HG03354 (cell line): ENCODE data around the gene SLC2A13.

Source experiments
- ATAC-seq: cut with Tn5 transposase; IDR thresholded peaks from one replicate; pipeline ENCODE4 v1.9.1; 2021; ENCODE audit warnings: mild to moderate bottlenecking; ENCODE audit not compliant: unreplicated experiment, poor library complexity, severe bottlenecking

SLC2A13 gene

DNA sequence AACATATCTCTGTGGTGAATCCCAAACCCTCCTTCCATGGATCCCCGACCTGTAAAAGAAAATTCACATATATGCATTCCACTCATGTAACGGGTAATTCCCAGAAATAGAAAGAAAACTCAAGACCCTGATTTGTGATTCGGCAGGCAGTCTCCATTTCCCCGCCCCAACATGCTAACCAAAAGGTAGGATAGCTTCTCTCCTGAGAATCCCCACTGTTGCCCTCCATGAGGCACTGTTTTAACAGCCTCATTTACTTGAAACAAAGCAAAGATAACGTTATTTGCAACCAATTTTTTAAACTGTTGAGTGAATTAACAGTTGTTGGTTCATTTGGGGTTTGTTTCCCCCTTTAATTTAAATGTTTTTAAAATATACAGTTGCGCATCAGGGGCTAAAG, 774 bp upstream of the SLC2A13 start:
- ATAC-seq: no peak

DNA sequence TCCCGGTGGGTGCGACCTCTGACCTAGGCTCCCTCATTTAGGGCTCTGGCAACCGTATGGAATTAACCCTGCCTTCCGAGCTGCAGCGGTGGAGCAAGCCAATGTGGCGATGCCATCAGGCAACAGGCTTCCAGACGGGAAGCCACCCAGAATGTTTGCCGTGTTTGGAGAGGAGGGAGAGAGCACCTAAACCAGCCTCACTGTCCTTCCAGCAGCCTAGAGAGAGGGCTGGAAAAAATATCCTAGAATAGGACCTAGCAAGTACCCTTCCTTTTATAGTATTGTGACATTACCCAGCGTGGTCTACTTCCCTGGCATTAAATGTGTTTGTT, 287 bp upstream of the SLC2A13 start:
- no peak for ATAC-seq

- peak; percentile 52 for ATAC-seq
Measured at GRCh38 chr12:40105265-40105514, 691 bp downstream of the SLC2A13 start.

DNA sequence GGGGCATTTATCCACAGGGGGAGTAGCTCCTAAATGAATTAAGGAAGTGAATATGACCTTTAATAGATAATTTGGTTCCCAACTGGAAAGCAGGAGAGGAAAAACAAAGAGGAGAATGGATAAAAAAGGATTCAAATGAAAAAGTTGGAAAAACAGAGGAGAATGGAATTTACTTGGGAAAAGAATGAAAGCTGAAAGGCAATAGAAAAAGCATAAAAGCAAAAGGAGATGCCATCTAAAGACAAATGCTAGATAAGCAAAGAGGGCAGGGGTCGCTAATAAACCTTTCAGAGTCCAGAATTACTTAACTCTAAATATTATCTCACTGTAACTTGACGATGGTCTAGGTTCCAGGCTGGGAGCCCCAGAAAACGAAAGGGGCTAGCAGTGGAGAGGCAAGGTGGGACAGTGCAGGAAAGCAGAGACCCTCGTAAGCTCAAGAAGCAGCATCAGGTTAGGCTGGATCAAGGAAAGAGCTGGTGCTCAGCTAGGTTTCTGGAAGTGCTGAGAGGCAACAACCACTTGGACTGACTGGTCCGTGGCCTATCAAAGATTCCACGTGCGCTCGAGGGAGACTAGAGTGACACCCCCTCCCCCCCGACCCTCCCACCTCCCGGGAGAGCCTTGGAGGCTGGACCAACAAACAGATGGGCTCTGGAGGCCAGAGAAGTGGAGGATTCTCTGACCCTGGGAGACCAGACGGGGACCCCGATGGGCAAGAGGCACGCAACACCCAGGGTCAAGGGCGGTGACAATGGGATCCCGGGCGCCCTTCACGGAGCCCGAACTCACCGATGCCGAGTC, 1.2 kb downstream of the SLC2A13 start:
- no peak for ATAC-seq

- ATAC-seq: no peak
Measured at GRCh38 chr12:40103043-40103442, 2.8 kb downstream of the SLC2A13 start.

GRCh38 chr12:40101747-40102146, 4.1 kb downstream of the SLC2A13 start:
- no peak for ATAC-seq

DNA sequence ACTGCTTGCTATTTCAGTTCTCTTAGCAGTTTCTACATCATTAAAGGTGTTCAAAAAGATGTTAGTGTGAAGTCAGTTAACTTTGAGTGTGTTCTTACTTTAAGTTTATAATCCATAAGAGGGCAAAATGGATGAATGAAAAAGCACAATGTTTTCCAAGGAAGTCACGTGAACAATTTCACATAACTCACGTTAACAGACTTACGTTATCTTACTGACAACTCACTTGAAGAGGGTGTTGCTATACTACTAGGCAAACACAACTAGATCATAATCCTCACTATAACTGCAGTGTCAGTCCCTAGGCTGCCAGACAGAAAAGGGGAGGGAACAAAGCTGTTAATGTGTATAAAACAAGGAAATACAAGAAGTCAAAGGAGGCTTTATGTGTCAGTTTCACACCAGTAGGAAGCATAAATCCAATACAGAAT, 6.4 kb downstream of the SLC2A13 start:
- ATAC-seq: no peak

- no peak for ATAC-seq
Measured at GRCh38 chr12:40098406-40099145, 7.3 kb downstream of the SLC2A13 start.

DNA sequence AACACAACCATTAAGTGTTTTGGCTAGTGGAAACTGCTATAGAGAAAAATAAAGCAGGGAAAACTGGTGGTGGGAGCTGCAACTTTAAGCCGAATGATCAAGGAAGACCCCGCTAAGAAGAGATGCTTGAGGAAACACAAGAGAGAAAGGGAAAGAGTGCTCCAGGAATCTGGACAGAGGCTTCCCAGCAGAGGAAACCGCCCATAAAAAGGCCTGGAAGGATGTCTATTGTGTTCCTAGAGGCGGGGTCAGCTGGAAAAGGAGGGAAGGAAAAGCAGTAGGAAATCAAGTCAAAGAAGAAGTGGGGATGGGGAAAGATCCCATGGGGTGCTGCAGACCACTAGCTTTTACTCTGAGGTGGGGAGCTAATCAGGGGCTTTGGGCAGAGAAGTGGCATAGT, 12.4 kb downstream of the SLC2A13 start:
- no peak for ATAC-seq

GRCh38 chr12:40086471-40086870, 19.4 kb downstream of the SLC2A13 start:
- no peak for ATAC-seq

- no peak for ATAC-seq
Measured at GRCh38 chr12:40078266-40078665, 27.6 kb downstream of the SLC2A13 start.

- no peak for ATAC-seq
Measured at GRCh38 chr12:40075458-40075857, 30.4 kb downstream of the SLC2A13 start.

DNA sequence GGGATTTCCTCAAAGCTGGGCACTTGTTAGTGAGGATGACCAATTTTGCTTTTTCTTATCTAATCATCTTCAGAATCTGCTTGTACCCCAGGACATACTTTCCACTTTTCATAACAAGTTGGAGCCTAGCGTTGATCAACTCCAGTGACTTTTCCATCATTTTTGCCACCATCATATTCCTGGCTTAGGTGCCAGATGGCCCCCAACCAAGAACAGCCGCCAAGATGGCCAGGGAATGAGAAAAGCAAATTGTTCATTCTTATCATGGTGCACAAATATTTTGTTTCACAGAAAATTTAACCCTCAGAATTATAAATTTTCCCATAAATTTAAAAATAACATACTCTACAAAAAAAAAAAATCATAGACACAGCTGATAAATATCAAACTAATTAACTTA, 37.5 kb downstream of the SLC2A13 start:
- ATAC-seq: no peak

- no peak for ATAC-seq
Measured at GRCh38 chr12:40065636-40066035, 40.2 kb downstream of the SLC2A13 start.

- no peak for ATAC-seq
Measured at GRCh38 chr12:40063414-40063813, 42.5 kb downstream of the SLC2A13 start.

- no peak for ATAC-seq
Measured at GRCh38 chr12:40058721-40059190, 47.1 kb downstream of the SLC2A13 start.

- ATAC-seq: no peak
Measured at GRCh38 chr12:40056373-40056772, 49.5 kb downstream of the SLC2A13 start.

DNA sequence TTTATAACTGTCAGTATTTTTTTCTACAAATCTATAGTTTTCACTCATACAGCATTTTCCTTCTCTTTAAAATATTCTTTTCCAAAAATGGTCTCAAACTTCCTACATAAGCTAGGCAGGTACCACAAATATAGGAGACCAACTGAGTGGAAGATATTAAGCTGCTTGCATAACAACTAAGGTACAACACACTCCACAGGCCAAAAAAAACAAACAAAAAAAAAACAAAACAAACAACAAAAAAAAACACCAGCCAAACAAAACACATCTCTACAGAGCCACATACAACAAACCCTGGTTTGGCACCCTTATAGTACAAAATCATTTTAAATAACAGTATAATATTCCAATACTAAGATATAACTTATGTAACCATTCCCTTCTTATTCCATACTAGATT, 50.1 kb downstream of the SLC2A13 start:
- ATAC-seq: no peak

GRCh38 chr12:40055228-40055579, 50.7 kb downstream of the SLC2A13 start:
- ATAC-seq: no peak

- no peak for ATAC-seq
Measured at GRCh38 chr12:40054555-40055227, 51.2 kb downstream of the SLC2A13 start.

- no peak for ATAC-seq
Measured at GRCh38 chr12:40049268-40049667, 56.6 kb downstream of the SLC2A13 start.
